Right lung (tissue), 5 donors: ENCODE results near the gene STH. TPM values are rescaled to one million over a fixed set of nuclear protein-coding genes. Genes with fewer than 3 reads are reported as not detected.

Experiments
- DNase-seq, 2 donors: peaks; one replicate each; pipeline ENCODE4 v3.0.0-alpha.2; 2013
- polyA plus RNA-seq, 5 donors: library from polyadenylated mRNA; unstranded; fragments of 120-200 nt; gene quantifications; one replicate each; pipeline versions ENCODE4 v1.2.1 to v1.2.3, GENCODE V29; 2013; ENCODE audit warnings: inconsistent platforms in 1 of 5, low replicate concordance in 1 of 5; ENCODE audit not compliant: insufficient read length in 5 of 5, insufficient read depth in 1 of 5

The STH gene
- polyA plus RNA-seq, 5 donors = 0.42 TPM; not detected in 4

DNA sequence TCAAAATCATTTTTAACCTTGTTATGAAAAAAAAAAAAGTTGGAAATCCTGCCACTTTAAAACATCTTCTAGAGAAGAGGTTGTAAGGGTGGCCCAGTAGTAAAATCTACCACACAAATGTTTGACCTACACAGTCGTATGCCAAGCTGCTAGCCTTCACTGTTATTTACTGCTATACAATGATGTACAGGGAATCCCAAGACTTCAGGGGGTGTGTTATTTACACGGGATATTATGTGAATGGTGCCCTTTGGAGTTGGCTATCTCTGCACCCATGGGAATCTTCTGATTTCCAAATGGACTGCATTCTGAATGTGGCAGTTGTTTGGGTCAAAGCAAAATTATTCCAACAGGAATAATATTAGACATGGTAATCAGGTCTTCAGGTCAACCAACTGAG is 45.9 kb downstream of the STH start:
- DNase-seq = no peak

DNA sequence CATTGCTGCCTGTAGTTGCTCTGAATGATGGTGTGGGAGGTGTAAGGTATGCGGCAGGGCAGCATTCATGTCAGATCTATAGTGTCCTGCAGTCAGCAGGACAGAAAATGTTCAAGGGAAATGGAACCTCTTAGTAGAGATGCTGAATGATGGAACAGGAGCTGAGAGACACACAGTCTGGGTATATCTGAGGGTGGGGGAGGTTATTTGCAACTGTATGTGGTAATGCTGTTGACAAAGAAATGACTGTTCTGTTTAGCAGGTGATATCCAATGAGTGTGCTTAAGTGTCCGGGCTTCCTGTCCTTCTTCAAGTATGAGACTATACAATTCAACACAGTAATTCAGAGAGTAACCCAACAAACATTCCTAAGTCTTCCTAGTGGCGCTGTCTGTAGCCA is 46.6 kb downstream of the STH start:
- no peak for DNase-seq

DNA sequence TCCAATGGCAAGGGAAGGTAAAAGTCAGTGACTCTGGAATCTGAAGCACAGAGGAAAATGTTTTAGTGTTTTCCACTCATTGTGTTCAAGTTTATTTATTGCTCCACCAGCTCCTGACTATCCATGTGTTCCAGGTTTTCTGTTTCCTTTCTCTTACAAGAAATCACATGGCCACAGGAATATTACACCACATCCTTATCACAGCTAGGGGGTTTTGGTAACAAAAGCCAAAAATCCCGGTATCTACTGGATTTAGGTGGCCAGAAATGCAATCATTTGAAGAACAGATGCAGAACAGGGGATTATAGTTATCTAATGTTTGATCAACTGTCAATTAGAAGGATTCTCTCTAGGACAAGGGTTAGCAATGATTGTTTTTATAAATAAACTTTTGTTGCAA is 47.9 kb downstream of the STH start:
- no peak for DNase-seq

- no peak for DNase-seq
These were observed 48.3 kb downstream of the STH start for GRCh38 chr17:46047398-46047797.

DNA sequence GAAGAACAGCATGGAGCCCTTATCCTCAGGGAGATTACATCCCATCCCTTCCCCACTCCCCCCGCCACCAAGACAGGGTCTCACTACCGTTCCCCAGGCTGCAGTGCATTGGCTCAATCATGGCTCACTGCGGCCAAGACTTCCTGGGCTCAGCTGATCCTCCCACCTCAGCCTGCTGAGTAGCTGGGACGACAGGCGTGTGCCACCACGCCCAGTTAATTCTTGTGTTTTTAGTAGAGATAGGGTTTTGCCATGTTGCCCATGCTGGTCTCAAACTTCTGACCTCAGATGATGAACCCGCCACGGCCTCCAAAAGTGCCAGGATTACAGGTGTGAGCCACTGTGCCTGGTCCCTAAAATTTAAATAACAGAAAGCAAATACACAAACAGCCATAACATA is 48.8 kb downstream of the STH start:
- no peak for DNase-seq

Other genes starting within 250 kb of the STH start
- gene CRHR1, start 214.9 kb upstream of the STH start, polyA plus RNA-seq = under 1 TPM in 1 of 5 donors, not detected in 4; 0.17 TPM
- not detected for gene SPPL2C, start 154.4 kb upstream of the STH start, polyA plus RNA-seq
- gene MAPT, start 104.7 kb upstream of the STH start, polyA plus RNA-seq = 1 to 10 TPM; 4.6 to 7.1 (median 4.7) TPM
- 100 to 1,000 TPM in 1 of 5 donors, 10 to 100 TPM in 4; 61.6 to 128 (median 72.8) TPM for gene KANSL1, start 194.2 kb downstream of the STH start, polyA plus RNA-seq